GM12878 (cell line): ENCODE data around the gene GALNT16. TPM values are rescaled to one million over a fixed set of nuclear protein-coding genes. Genes with fewer than 3 reads are reported as not detected.
"Not testable (repeated sequence)": the region's sequence is repeated elsewhere in the genome, so short reads cannot be mapped to it uniquely, and the experiment has no call there.

Experiments used
- ATAC-seq: fragments of 200-7000 bp; cut with Tn5 transposase; 3 replicates; pipeline ENCODE4 v1.9.1; 2020; ENCODE audit warnings: mild to moderate bottlenecking, moderate library complexity
- BruUV-seq: library from RNA; stranded (reverse); fragments of 400-500 nt; replicated peaks from 2 replicates; lab custom pipeline; 2021; lab: Mats Ljungman, UMichigan
- CTCF ChIA-PET: fragments of 300-600 bp; sonication (Branson Sonifier 250); formaldehyde crosslinking; extraction: SDS; loops from one replicate; lab custom pipeline; 2021; ENCODE audit warnings: inconsistent platforms; lab: Yijun Ruan, JAX
- POLR2A ChIA-PET: fragments of 350-600 bp; formaldehyde crosslinking; extraction: SDS; loops from one replicate; lab custom pipeline; 2021; ENCODE audit warnings: inconsistent platforms; lab: Charles Lee
- RAD21 ChIA-PET: fragments of 300-600 bp; sonication (Branson Sonifier 250); formaldehyde crosslinking; loops from one replicate; lab custom pipeline; 2023; ENCODE audit warnings: antibody characterized with exemption; ENCODE audit not compliant: unreplicated experiment; lab: Charles Lee
- SMC1A ChIA-PET: fragments of 300-600 bp; sonication (Branson Sonifier 250); formaldehyde crosslinking; loops from one replicate; lab custom pipeline; 2023; ENCODE audit not compliant: unreplicated experiment, uncharacterized antibody; lab: Charles Lee
- DNase-seq: peaks from one replicate; pipeline ENCODE4 v3.0.0-alpha.2; 2011; ENCODE audit warnings: low read depth, low spot score
- FAIRE-seq: peaks from 3 replicates; lab custom pipeline; 2011; peaks lifted over from hg19 to GRCh38; lab: Jason Lieb, UNC
- H2AFZ ChIP-seq: 2 replicates; pipeline ENCODE4 v1.6.0; 2011; ENCODE audit warnings: low read depth, low read length, control low read depth; ENCODE audit not compliant: control insufficient read depth
- H3K27ac ChIP-seq: 2 replicates; pipeline ENCODE4 v1.5.1; 2011; ENCODE audit warnings: control low read depth; ENCODE audit not compliant: control insufficient read depth, insufficient read depth
- H3K27me3 ChIP-seq, 2 experiments: replicated peaks in 1 of 2; 2 replicates each; pipeline versions ENCODE4 v1.6.0 to v1.6.1; 2011; ENCODE audit warnings: low read length in 1 of 2; ENCODE audit not compliant: control insufficient read depth in 2 of 2, insufficient read depth in 2 of 2
- H3K36me3 ChIP-seq, 2 experiments: 2 replicates each; pipeline ENCODE4 v1.5.1; 2011; ENCODE audit warnings: low read length in 1 of 2; ENCODE audit not compliant: control insufficient read depth in 2 of 2, insufficient read depth in 2 of 2
- H3K4me1 ChIP-seq: 2 replicates; pipeline ENCODE4 v1.6.1; 2011; ENCODE audit warnings: mild to moderate bottlenecking, low read length, moderate library complexity, mixed read lengths; ENCODE audit not compliant: control insufficient read depth, insufficient read depth
- H3K4me2 ChIP-seq: 2 replicates; pipeline ENCODE4 v1.6.0; 2011; ENCODE audit warnings: control low read depth; ENCODE audit not compliant: control insufficient read depth, insufficient read depth
- H3K4me3 ChIP-seq: fragments of 200-600 bp; sonication (generic); 2 replicates; pipeline ENCODE4 v1.5.1; 2016
- H3K79me2 ChIP-seq: 2 replicates; pipeline ENCODE4 v1.6.0; 2011; ENCODE audit warnings: low read length; ENCODE audit not compliant: control insufficient read depth, insufficient read depth
- H3K9ac ChIP-seq: 2 replicates; pipeline ENCODE4 v1.8.0; 2011; ENCODE audit warnings: low read length, control low read depth, mixed read lengths; ENCODE audit not compliant: control insufficient read depth, insufficient read depth
- H3K9me3 ChIP-seq: replicated peaks from 3 replicates; pipeline ENCODE4 v1.5.1; 2011; ENCODE audit warnings: mild to moderate bottlenecking, low read length; ENCODE audit not compliant: control insufficient read depth, insufficient read depth
- H4K20me1 ChIP-seq: 2 replicates; pipeline ENCODE4 v1.6.0; 2011; ENCODE audit not compliant: control insufficient read depth, insufficient read depth
- CBX3 ChIP-seq: fragments of 200-600 bp; sonication (generic); IDR thresholded peaks from 2 replicates; pipeline ENCODE4 v1.6.1; 2016; ENCODE audit warnings: low read depth, borderline replicate concordance
- CHD4 ChIP-seq: fragments of 200-600 bp; sonication (generic); IDR thresholded peaks from 2 replicates; pipeline ENCODE4 v1.6.1; 2016; ENCODE audit warnings: mild to moderate bottlenecking
- CTCF ChIP-seq, 3 experiments: IDR thresholded peaks in 2 of 3; conservative IDR thresholded peaks in 1 of 3; 2 replicates each; pipeline ENCODE4 v1.5.1; 2011; ENCODE audit warnings: low read depth in 3 of 3, low read length in 3 of 3, mild to moderate bottlenecking in 3 of 3, control low read depth in 2 of 3, moderate library complexity in 2 of 3, inconsistent platforms in 1 of 3, mixed read lengths in 1 of 3; ENCODE audit not compliant: control insufficient read depth in 2 of 3, insufficient read depth in 1 of 3; ENCODE audit errors: extremely low read depth in 1 of 3
- DPF2 ChIP-seq: fragments of 450-650 bp; IDR thresholded peaks from 2 replicates; pipeline ENCODE4 v1.6.1; 2017; ENCODE audit warnings: mild to moderate bottlenecking
- MAX ChIP-seq: IDR thresholded peaks from 2 replicates; pipeline ENCODE4 v1.6.1; 2012; ENCODE audit warnings: low read depth, low read length, improper control_type of control experiment
- MTA2 ChIP-seq: fragments of 450-650 bp; IDR thresholded peaks from 2 replicates; pipeline ENCODE4 v1.6.1; 2016; ENCODE audit warnings: low read depth, mild to moderate bottlenecking, moderate library complexity
- NR2C1 ChIP-seq: fragments of 450-650 bp; IDR thresholded peaks from 2 replicates; pipeline ENCODE4 v1.6.1; 2017; ENCODE audit warnings: antibody characterized with exemption, mild to moderate bottlenecking, moderate library complexity
- SIX5 ChIP-seq: IDR thresholded peaks from 2 replicates; pipeline ENCODE4 v1.6.1; 2011; ENCODE audit warnings: mild to moderate bottlenecking, low read depth, low read length, moderate library complexity; ENCODE audit not compliant: severe bottlenecking
- TARDBP ChIP-seq: IDR thresholded peaks from 2 replicates; pipeline ENCODE4 v1.6.1; 2016; ENCODE audit warnings: borderline replicate concordance
- ZNF24 ChIP-seq: fragments of 450-650 bp; IDR thresholded peaks from 2 replicates; pipeline ENCODE4 v1.6.1; 2017; ENCODE audit warnings: antibody characterized with exemption, mild to moderate bottlenecking
- ZNF274 ChIP-seq: IDR thresholded peaks from one replicate; pipeline ENCODE4 v1.8.0; 2011; ENCODE audit not compliant: insufficient read length, insufficient read depth
- WGBS: methylation state at CpG from one replicate; pipeline ENCODE4 v1.1.6; 2016; ENCODE audit warnings: low lambda C conversion rate; ENCODE audit not compliant: insufficient replicate concordance, insufficient coverage; ENCODE audit errors: missing lambda C conversion rate; 5-methylcytosine and 5-hydroxymethylcytosine counted together
- in situ Hi-C: fragments of 300-500 bp; cut with MboI; formaldehyde crosslinking; loops from 9 replicates; pipeline ENCODE4 v1.14.3; 2018; ENCODE audit warnings: mixed read lengths
- intact Hi-C: fragments of 100-400 bp; cut with micrococcal nuclease; formaldehyde crosslinking; loops from one replicate; pipeline ENCODE4 v1.14.2; 2022; ENCODE audit not compliant: unreplicated experiment
- polyA plus RNA-seq, 11 experiments: library from polyadenylated mRNA; depleted of rRNA in 4 of 11; unstranded in 6 of 11; stranded (reverse) in 5 of 11; fragments of >200 nt; fragmentation: Nextera tagmentation in 4 of 11; fragmentation: Illumina TruSeq in 1 of 11; extraction: Ambion mirVana in 4 of 11; extraction: Trizol in 1 of 11; gene quantifications; 1 replicate in 1 of 11; 2 replicates in 10 of 11; pipeline versions ENCODE4 v1.2.1 to v1.2.3, GENCODE V29; 2011 to 2016; ENCODE audit warnings: inconsistent platforms in 2 of 11, missing spikeins in 2 of 11, low read depth in 1 of 11
- total RNA-seq, 4 experiments: library from RNA; depleted of rRNA in 3 of 4; stranded (reverse); fragments of >200 nt in 3 of 4; fragmentation: Illumina TruSeq in 1 of 4; extraction: Trizol in 1 of 4; gene quantifications; 2 replicates each; pipeline versions ENCODE4 v1.2.1 to v1.2.3, GENCODE V29; 2013 to 2021
- TF ChIP-seq, protein P1 (sequence below): fragments of 150-350 bp; IDR thresholded peaks from 2 replicates; pipeline ENCODE4 v1.6.1; 2014; ENCODE audit warnings: mild to moderate bottlenecking, low read depth, low read length

GALNT16 gene
- total and polyA plus RNA-seq, 10 of the 15 experiments (the other 5 are each of a cell fraction or from before 2014, with no cell fraction given): under 0.01 to 0.08 (median 0.03) TPM; not detected in 3

DNA sequence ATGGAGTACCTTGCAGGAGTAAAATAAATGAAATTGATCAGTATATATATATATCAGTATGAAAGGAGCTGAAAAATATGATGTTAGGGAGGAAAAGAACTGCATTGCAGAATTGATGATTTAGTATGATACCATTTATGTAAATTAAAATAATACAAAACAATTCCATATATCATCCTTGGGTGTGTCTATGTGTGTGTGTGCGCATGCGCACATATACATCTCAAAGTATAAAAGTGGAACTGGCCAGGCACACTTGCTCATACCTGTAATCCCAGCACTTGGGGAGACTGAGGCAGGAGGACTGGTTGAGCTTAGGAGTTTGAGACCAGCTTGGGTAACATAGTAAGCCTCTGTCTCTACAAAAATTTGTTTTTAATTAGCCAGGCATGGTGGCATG lies 15.4 kb downstream of the GALNT16 start:
- no peak for FAIRE-seq
- no peak for ATAC-seq
- intact Hi-C loops (no loop called here), in situ Hi-C loops (no loop called here)
- H3K27me3 ChIP-seq: no peaks in the 10 kb centered on the region; a peak in 1 of 4 replicates
- no peak overlapping the region for H3K4me3 ChIP-seq
- BruUV-seq: no TSS peak
- RAD21 ChIA-PET: no interaction called here
- H2AFZ ChIP-seq: no peak overlapping the region
- POLR2A ChIA-PET: no interaction called here
- DNase-seq: no peak
- no peak overlapping the region for H3K9ac ChIP-seq
- no peak for TF ChIP-seq CHD4
- no peak for TF ChIP-seq CBX3
- TF ChIP-seq, protein P1, sequence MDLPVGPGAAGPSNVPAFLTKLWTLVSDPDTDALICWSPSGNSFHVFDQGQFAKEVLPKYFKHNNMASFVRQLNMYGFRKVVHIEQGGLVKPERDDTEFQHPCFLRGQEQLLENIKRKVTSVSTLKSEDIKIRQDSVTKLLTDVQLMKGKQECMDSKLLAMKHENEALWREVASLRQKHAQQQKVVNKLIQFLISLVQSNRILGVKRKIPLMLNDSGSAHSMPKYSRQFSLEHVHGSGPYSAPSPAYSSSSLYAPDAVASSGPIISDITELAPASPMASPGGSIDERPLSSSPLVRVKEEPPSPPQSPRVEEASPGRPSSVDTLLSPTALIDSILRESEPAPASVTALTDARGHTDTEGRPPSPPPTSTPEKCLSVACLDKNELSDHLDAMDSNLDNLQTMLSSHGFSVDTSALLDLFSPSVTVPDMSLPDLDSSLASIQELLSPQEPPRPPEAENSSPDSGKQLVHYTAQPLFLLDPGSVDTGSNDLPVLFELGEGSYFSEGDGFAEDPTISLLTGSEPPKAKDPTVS: no peak
- no peak for TF ChIP-seq TARDBP
- no peak for TF ChIP-seq MTA2
- no peak for TF ChIP-seq SIX5
- no peak for TF ChIP-seq NR2C1
- TF ChIP-seq MAX: no peak
- no peak for TF ChIP-seq ZNF24
- TF ChIP-seq CTCF (IDR thresholded peaks at IDR 0.05 in 2 of 3, conservative IDR thresholded peaks at IDR 0.05 in 1 of 3; ENCODE audit: control insufficient read depth in 2 of 3, extremely low read depth in 1 of 3, insufficient read depth in 1 of 3, low read depth in 3 of 3, low read length in 3 of 3): no peak
- no peak for TF ChIP-seq DPF2
- no peak for TF ChIP-seq ZNF274
- H3K9me3 ChIP-seq: no peaks in the 10 kb centered on the region
- no peak overlapping the region for H3K27ac ChIP-seq
- H4K20me1 ChIP-seq: no peaks in the 10 kb centered on the region
- CTCF ChIA-PET: interaction anchor here (0.6 to 1.6 kb wide), 2 partner anchors 120 to 309 kb away, joined by 3 read pairs; no protein-coding TSS in a partner anchor
- H3K4me1 ChIP-seq: no peaks in the 10 kb centered on the region
- SMC1A ChIA-PET: interaction anchor here (0.9 to 1.2 kb wide), 2 partner anchors 13 to 184 kb away, joined by 3 to 7 read pairs; no protein-coding TSS in a partner anchor
- WGBS: 100% methylated on average over 2 of the region's 2 CpGs
- no peaks in the 10 kb centered on the region for H3K36me3 ChIP-seq
- H3K79me2 ChIP-seq: no peaks in the 10 kb centered on the region
- no peak overlapping the region for H3K4me2 ChIP-seq

- ATAC-seq, intact Hi-C loops, H2AFZ ChIP-seq, H3K9me3 ChIP-seq, FAIRE-seq, H3K4me1 ChIP-seq, SMC1A ChIA-PET, H3K4me2 ChIP-seq, H3K4me3 ChIP-seq, RAD21 ChIA-PET, H3K27ac ChIP-seq, H3K27me3 ChIP-seq, DNase-seq, in situ Hi-C loops, POLR2A ChIA-PET, CTCF ChIA-PET, H3K9ac ChIP-seq, BruUV-seq, H3K79me2 ChIP-seq, H3K36me3 ChIP-seq, H4K20me1 ChIP-seq: not testable (repeated sequence)
- 72% methylated on average over 2 of the region's 3 CpGs for WGBS
These were observed 17.4 kb downstream of the GALNT16 start for GRCh38 chr14:69277356-69277755.
